ENCODE data around the gene CNOT3. TPM values are rescaled to one million over a fixed set of nuclear protein-coding genes. Genes with fewer than 3 reads are reported as not detected.

The CNOT3 gene
- total RNA-seq, 4 donors from 2014 or later = 18.0 to 27.9 (median 18.7) TPM

DNA sequence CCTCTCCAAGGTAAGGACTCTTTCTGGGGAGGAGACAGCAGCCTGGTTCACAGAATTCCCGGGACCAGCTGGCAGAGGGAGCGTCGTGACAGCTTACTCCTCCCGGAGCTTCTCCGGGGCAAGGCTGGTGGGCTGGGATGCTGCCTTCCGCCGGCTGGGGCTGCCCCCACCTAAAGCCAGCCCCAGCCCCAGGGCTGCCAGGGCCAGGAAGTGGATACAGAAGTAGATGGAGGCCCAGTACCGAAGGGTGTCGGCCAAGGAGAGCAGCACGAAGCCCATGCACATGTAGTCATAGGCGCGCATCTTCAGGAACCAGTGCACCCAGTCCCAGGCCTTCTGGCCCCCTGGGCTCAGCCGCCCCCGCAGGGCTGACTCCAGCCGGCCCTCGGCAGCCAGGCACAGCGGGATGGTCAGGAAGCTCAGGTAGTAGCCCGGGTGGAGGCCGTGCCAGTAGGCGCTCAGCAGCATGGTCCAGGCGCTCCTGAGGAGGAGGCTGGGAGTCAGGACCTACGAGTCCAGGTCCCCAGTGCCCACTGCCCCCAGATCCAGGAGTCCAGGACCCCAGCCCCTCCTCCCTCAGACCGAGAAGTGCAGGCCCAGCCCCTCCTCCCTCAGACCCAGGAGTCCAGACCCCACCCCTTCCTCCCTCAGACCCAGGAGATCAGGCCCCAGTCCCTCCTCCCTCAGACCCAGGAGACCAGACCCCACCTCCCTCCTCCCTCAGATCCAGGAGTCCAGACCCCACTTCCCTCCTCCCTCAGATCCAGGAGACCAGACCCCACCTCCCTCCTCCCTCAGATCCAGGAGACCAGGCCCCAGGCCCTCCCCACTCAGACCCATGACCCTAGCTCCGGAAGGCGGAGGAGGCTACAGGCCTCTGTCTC is 36.6 kb downstream of the CNOT3 start:
- intact Hi-C loops (cut with DNase I) = no loop called here
- WGBS, 2 donors = 67 to 77% methylated on average over 3 of the region's 25 CpGs
- H3K36me3 ChIP-seq = peaks cover 0 to 29% (median 0%) of the 10 kb centered on the region in 3 donors

DNA sequence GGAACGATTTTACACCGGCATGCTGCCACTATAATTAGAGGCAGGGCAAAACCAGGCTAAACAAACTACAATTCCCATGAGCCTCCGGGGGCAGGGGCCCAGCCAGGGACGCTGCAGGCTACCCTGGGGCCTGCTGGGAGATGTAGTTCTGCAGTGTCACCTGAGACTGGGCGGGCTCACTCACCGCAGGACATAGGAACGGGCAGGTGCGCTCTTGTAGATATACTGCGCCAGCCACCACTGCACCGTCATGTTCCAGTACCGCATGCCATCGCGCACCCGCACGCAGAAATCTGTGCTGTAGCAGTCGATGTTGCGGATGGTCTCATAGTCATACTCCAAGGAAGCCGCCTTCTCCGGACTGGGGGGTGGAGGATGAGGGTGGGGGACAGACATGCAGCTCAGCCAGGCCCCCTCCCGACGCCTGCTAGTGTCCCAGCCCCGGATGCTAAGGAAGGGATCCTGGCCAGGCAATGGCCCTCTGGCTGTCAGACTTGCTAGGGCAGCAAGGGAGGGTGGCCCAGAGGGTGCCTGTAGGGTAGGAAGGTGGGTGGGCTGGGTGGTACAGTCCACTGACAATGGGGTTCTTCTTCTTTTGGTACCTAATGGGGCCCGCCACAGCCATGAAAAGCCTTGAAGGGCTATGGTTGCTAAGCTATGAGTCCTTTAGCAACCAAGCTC is 41.2 kb downstream of the CNOT3 start:
- Histone ChIP-seq H3K4me3 (no peak overlapping the region), H3K36me3 (peaks cover 0 to 59% (median 5%) of the 10 kb centered on the region in 3 donors), H3K9me3 (no peaks in the 10 kb centered on the region), H3K27me3 (no peaks in the 10 kb centered on the region), H3K4me1 (peaks cover 0 to 4% (median 0%) of the 10 kb centered on the region in 3 donors), H3K27ac (no peak overlapping the region)
- intact Hi-C loops (cut with DNase I) = no loop called here
- no peak for DNase-seq
- TF ChIP-seq POLR2A (IDR thresholded peaks at IDR 0.05) = no peak
- TF ChIP-seq, protein P1, sequence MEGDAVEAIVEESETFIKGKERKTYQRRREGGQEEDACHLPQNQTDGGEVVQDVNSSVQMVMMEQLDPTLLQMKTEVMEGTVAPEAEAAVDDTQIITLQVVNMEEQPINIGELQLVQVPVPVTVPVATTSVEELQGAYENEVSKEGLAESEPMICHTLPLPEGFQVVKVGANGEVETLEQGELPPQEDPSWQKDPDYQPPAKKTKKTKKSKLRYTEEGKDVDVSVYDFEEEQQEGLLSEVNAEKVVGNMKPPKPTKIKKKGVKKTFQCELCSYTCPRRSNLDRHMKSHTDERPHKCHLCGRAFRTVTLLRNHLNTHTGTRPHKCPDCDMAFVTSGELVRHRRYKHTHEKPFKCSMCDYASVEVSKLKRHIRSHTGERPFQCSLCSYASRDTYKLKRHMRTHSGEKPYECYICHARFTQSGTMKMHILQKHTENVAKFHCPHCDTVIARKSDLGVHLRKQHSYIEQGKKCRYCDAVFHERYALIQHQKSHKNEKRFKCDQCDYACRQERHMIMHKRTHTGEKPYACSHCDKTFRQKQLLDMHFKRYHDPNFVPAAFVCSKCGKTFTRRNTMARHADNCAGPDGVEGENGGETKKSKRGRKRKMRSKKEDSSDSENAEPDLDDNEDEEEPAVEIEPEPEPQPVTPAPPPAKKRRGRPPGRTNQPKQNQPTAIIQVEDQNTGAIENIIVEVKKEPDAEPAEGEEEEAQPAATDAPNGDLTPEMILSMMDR (IDR thresholded peaks at IDR 0.05) = no peak
- 66 to 70% methylated on average over 9 to 18 of the region's 23 CpGs for WGBS, 2 donors

More for the DNA sequence above, 36.6 kb downstream of the CNOT3 start:
- peaks cover 0 to 4% (median 0%) of the 10 kb centered on the region in 4 donors for H3K27me3 ChIP-seq
- no peaks in the 10 kb centered on the region for H3K9me3 ChIP-seq
- no peak overlapping the region for H3K27ac ChIP-seq
- TF ChIP-seq POLR2A (IDR thresholded peaks at IDR 0.05) = no peak
- TF ChIP-seq, protein P1 (IDR thresholded peaks at IDR 0.05) = no peak
- peaks cover 6 to 25% (median 8%) of the 10 kb centered on the region in 3 donors for H3K4me1 ChIP-seq
- H3K4me3 ChIP-seq = no peak overlapping the region
- DNase-seq = no peak

DNA sequence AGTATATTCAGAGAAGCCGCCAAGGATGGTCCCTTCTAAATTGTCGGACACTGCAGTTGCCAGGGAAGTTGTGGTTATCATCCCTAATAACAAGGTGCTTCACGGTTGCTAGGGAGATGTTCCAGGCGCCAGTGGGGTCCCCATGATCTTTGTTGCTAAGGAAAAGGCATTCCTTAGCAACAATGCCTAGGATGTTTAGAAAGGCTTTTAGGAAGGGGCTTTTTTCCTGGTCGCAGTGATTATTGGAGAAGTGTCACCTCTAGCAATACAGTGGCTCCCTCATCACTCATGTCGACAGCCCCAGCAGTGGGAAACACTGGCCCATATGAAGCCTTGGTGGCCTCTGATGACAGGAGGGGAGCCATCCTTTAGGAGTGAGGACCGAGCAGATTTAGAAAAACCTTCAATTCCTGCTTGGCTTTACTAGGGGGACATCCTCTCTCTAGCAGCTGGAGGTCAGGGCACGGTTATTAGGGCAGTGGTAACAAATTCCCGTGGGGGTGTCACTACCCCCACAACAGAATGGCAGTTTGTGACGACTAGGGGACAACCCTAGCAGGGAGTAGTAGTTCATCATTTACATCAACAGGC is 41.8 kb downstream of the CNOT3 start:
- no peak for TF ChIP-seq POLR2A (IDR thresholded peaks at IDR 0.05)
- TF ChIP-seq, protein P1 (IDR thresholded peaks at IDR 0.05) = no peak
- whole genome bisulfite sequencing, 2 donors = 77 to 79% methylated on average over 7 to 8 of the region's 10 CpGs
- H3K4me3 ChIP-seq = no peak overlapping the region
- H3K27me3 ChIP-seq = no peaks in the 10 kb centered on the region
- H3K4me1 ChIP-seq = no peaks in the 10 kb centered on the region
- no peak overlapping the region for H3K27ac ChIP-seq
- intact Hi-C loops (cut with DNase I) = no loop called here
- peaks cover 0 to 59% (median 5%) of the 10 kb centered on the region in 3 donors for H3K36me3 ChIP-seq
- no peak for DNase-seq
- H3K9me3 ChIP-seq = no peaks in the 10 kb centered on the region

DNA sequence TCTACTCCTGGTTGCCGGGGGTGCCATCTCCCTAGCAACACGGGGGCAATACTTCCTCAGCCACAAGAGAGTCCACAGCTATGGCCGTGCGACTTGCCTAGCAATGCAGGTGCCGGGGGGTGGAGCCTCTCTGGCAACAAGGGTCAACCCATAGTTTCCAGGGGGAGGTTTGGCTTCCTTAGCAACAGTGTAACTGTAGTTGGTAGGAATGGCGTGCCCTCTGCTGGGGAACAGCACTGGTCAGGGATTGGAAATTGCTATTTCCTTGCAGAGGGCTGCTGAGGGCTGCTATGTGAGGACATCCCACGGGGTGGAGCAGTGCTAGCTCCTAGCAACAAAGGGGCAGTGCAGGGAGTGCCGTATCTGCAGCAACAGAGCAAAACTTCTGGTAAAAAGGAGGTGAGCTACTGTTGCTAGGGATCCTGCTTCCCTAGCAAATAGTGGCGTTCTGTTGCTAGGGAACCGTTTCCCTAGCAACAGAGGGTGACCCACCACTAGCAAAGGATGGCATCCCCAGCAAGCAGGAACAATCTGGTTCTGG is 42.4 kb downstream of the CNOT3 start:
- TF ChIP-seq POLR2A (IDR thresholded peaks at IDR 0.05) = no peak
- TF ChIP-seq, protein P1 (IDR thresholded peaks at IDR 0.05) = peak in 1 of 6 experiments; percentile 25
- no peaks in the 10 kb centered on the region for H3K27me3 ChIP-seq
- H3K9me3 ChIP-seq = no peaks in the 10 kb centered on the region
- no peaks in the 10 kb centered on the region for H3K4me1 ChIP-seq
- H3K36me3 ChIP-seq = peaks cover 0 to 59% (median 5%) of the 10 kb centered on the region in 3 donors
- H3K27ac ChIP-seq = no peak overlapping the region
- intact Hi-C loops (cut with DNase I) = no loop called here
- H3K4me3 ChIP-seq = no peak overlapping the region
- no peak for DNase-seq
- WGBS, 2 donors = 50 to 57% methylated on average over 3 to 10 of the region's 10 CpGs
